ENCODE data around the gene FBH1. TPM values are rescaled to one million over a fixed set of nuclear protein-coding genes. Genes with fewer than 3 reads are reported as not detected.
"Not testable (repeated sequence)": the region's sequence is repeated elsewhere in the genome, so short reads cannot be mapped to it uniquely, and the experiment has no call there.

Gene FBH1
- polyA plus RNA-seq, 4 donors: 69.0 to 93.8 (median 80.6) TPM

DNA sequence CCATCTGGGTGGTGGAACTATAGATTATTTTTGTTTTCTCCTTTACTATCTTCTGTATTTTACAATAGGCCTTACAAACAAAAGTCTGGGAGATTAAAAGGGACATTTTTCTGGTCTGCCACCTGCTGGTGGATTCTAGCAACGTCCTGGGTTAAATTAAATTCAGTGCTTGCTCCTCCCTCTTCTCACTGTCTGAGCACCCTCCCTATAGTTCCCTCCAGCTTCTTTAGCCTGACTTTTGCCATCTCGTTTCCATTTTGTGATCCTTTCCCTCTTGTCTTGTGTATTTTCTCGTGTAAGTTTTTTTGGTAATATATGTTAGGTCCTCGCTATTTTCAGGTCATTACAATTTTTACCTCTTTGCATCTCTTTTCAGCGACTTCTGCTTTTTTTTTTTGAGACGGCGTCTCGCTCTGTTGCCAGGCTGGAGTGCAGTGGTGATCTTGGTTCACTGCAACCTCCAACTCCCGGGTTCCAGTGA is 16.5 kb upstream of the FBH1 start:
- DNase-seq (ENCODE audit: low read depth in 4 of 4, low spot score in 2 of 4): peak in 2 of 4 donors; percentile 69 to 73

DNA sequence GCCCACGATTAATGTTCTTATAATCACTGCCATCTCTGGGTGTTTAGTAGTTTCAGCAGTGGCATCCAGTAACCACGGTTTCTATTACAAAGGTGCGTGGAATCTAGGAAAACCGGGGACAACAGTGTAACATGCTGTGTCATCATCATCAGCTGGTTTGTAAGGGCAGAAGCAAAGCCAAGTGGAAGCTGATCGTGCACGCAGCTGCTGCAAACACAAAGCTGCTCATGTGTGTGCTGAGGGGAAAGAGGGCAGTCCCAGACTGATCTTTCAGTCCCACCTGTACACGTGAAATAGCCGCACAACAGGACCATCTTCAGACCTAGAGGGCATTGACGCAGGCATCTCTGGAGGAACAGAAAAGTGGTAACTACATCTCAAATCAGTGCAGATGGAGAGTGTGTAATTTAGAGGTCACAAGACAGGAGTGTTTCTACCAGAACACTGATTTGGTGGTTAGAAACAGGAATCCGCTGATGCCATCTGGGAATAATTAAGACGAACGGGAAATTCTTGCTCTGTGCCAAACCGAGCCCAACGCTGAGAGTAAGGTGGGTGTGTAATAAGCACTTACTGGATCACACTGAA is 13.8 kb upstream of the FBH1 start:
- DNase-seq (ENCODE audit: low read depth in 4 of 4, low spot score in 2 of 4): no peak

DNA sequence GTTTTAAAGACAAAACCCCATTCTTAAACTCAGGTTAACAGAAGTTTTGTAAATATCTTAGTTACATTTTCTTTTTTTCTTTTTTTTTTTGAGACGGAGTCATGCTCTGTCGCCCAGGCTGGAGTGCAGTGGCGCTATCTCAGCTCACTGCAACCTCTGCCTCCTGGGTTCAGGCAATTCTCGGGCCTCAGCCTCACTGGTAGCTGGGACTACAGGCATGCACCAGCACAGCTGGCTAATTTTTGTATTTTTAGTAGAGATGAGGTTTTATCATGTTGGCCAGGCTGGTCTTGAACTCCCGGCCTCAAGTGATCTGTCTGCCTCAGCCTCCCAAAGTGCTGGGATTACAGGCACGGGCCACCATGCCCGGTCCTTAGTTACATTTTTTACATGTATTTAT is 13.0 kb upstream of the FBH1 start:
- DNase-seq (ENCODE audit: low read depth in 4 of 4, low spot score in 2 of 4): not testable (repeated sequence)

DNA sequence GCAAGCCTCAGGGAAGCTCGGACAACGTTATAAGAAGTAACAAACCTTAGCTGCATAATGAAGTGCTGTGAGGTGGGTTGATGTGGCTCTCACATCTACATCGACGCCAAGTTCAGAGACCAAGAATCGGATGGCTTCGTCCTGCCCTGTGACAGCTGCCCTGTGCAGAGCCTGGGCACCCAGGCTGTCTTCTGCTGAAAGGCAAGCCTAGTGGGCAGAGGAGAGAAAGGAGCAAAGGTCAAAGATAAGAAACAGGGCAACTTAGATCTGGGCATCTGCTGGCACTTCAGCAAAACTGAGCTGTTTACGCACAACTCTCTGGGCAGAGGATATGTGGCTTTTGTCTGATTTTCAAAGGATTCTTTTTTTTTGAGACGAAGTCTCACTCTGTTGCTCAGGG is 7.1 kb upstream of the FBH1 start:
- DNase-seq (ENCODE audit: low read depth in 4 of 4, low spot score in 2 of 4): no peak

DNA sequence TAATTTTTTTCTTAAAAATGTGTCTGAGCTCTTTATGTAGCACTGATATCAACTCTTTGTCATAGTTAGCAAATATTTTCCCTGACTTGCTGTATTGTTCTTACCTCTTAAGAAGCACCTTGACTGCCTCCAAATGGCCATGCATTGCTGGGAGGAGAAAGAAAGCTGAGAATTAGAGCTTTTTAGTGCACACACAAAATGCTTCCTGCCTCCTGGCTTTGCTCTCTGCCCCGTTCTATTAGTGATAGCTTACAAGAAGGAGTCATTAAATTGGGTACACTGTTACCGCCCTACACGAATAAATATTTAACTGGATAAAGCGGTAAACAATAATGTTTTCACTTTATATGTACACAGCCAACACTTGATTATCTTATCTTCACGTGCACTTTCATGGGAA is 4.4 kb upstream of the FBH1 start:
- DNase-seq (ENCODE audit: low read depth in 4 of 4, low spot score in 2 of 4): no peak

DNA sequence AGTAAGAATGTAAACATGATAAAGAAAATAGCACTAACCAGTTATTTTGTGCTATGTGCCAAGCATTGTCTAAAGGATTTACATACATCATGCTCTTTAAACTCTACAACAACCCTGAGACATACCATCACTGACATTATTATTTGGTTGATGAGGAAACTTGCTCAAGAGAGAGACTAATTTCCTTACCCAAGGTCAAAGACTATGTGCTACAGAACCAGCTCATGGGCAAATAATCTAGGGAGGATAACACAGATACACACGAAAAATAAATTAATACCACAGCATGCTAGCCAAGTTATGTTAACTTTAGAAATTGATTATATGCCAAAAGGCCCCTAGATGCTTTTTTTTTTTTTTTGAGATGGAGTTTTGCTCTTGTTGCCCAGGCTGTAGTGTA is 3.0 kb upstream of the FBH1 start:
- no peak for DNase-seq (ENCODE audit: low read depth in 4 of 4, low spot score in 2 of 4)

DNA sequence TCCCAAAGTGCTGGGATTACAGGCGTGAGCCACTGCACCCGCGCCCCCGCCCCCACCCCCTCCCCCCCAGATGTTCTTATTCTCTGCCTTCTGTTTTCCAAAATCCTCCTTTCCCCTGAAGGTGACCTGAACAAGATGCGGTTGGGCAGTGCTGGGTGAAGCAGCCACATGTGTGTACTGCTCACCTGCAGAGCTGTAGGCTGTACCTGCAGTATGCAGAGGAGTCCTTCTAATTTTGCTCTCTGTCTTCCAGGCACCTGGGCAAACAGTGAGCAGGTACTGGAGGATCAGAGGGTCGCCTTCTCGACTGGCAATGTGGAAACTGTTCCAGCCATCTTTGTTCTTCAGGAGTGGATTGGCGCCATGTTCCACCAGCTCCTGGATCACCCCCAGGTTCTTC is 2.4 kb upstream of the FBH1 start:
- no peak for DNase-seq (ENCODE audit: low read depth in 4 of 4, low spot score in 2 of 4)

DNA sequence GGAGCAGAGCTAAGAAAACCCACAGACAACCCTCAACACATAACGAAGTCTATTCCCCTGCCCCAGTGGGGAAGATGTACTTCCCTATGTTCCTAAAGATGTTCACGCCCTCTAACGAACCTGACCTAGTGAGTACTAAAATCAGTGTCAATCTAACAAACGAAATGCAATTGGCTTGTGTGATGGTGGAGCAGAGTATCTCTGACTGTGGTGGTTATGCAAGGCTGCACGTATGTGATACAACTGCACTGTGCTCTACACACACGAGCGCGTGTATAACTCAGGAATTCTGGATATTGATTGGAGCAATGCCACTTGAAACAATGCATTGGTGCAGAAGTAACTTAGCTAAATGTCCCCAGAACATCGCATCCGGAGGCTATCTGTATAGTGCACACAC is 1.7 kb upstream of the FBH1 start:
- DNase-seq (ENCODE audit: low read depth in 4 of 4, low spot score in 2 of 4): no peak

DNA sequence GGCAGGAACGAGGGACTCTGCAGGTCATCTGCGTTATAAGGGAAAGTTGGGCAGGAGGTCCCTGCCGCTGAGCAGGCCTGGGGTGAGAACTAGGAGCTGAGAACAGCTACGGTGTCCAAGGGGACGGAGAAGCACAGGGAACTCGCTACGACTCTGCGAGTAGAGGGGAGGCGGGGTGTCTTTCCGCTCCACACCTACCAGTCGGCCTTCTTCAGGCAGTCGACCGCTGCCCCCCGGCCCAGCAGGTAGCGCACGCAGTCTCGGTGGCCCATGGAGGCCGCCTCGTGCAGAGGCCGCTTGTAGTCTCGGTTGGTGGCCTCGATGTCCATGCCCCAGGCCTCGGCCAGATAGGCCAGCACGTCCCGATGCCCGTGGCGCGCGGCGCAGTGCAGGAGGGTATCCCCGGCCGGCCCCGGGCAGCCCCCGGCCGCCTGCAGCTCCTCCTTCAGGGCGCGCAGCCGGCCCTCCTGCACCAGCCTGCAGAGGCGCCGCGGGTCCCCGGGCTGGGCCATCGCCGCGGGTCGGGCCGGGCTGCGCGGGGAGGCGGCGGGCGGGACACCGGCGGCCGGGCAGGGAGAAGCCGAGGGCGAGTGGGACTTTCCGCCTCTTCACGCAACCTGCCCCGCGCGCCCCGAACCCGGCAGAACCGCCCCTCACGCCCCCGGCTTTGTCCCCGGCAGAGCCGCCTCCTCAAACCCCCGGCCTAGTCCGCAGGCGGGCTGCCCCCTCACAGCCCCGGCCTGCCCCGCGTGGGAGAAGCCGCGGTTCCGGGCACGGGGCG is 1.0 kb upstream of the FBH1 start:
- no peak for DNase-seq (ENCODE audit: low read depth in 4 of 4, low spot score in 2 of 4)

DNA sequence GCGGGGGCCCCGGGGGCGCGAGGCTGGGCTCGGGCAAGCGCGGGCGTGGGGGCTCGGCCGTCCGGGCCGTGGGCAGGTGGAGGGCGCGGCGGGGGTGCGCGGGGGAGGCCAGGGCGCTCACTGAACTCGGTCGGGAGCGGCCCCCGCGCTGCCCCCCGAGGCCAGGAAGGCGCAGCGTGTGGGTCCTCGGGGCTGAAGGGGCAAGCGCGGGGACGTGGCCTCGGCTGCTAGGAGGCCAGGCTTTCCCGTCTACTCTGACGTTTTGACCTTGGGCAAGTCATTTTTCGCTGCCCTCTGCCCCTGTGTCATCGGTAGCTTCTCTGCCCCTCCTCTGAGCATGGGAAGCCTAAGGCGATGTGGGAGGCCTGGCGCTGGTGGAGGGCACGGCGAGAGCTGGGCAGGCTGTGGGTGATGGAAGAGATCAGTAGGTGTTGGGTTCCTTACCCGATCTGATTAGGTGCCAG is 441 bp downstream of the FBH1 start:
- DNase-seq (ENCODE audit: low read depth in 4 of 4, low spot score in 2 of 4): no peak

DNA sequence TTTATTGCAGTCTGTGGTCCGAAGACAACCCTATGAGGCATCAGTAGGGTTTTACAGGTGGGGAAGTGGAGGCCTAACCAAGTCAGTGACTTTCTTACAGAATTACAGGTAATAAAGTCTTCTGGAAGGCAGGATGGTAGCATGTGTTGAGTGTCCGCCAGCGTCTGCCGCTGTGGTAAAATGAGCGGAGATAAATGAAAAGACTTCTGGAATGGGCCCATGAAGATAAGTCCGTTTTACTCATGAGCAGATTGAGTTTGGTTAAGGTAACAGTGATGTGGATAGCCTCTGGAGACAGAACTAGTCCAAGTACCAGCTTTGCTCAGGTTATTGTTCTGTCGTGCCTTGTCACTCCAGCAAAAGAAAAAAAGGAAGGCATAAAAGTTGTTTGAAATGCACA is 966 bp downstream of the FBH1 start:
- DNase-seq (ENCODE audit: low read depth in 4 of 4, low spot score in 2 of 4): no peak

DNA sequence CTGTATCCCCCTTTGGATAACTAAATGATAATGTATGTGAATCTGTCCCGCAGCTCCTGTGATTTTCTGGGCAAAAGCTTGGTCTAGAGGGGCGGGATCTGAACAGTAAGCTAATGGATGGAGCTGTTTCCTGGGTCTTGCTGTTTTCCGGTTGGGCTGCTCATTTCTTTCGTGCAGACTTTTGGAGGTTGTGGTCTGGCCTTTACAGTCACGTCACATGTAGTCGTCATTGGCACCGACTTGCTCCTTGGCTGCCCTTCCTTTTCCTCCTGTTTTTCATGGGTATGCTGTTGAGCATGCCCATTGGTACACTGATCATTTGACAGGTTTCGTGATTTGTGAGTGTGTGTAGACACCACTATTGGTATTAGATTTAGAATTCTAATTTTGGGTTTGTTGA is 2.0 kb downstream of the FBH1 start:
- no peak for DNase-seq (ENCODE audit: low read depth in 4 of 4, low spot score in 2 of 4)

DNA sequence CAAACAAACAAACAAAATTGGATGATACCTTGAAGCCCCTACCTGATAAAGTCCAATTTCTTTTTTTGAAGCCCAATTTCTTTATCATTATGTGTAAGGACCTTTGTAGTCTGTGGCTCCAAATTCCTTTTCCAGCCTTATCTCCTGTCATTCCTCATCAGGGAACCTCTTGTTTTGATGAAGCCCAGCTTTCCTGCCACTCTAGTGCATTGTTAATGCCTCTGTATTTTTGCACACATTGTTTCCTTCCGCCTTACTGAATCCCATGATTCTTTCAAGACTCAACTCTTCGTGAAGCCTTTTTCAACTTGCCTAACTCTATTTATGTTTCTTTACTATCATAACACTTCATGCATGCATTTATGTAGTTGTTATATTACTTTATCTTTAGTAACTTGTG is 3.3 kb downstream of the FBH1 start:
- DNase-seq (ENCODE audit: low read depth in 4 of 4, low spot score in 2 of 4): no peak

DNA sequence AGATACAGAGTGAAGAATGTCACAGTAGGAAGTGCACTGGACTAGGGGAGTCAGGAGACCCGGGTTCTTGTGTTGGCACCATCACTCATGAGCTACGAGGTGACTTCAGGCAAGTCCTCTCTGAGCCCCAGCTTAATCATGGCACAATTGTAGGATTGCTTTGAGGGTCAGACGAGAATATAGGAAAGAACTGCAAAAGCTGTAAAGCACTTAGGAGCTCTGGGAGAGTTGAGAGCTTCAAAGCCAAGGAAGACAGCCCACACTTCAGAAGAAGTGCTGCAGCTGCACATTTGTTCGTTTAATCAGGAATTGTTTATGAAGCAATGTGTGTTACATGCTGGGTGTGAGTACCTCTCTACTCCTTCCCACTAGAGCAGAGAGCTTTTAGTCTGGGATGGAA is 4.4 kb downstream of the FBH1 start:
- no peak for DNase-seq (ENCODE audit: low read depth in 4 of 4, low spot score in 2 of 4)

DNA sequence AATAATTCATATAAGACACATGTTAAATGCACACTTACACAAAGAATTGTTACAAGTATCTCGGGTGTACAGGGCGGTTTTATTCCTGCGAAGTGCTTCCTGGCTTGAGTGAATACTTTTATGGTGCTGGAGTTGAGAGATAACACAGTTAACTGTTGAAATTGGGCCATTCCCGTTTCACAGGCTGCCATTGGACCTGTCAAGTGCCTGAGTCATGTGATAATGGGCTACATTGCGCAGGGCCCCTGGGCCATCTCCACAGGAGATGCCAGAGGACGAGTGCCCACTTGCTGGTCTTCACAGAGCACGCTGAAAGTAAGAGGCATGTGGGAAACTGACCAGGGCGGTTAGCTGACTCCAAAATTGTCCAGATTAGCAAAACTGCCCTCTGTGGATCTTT is 4.8 kb downstream of the FBH1 start:
- no peak for DNase-seq (ENCODE audit: low read depth in 4 of 4, low spot score in 2 of 4)

DNA sequence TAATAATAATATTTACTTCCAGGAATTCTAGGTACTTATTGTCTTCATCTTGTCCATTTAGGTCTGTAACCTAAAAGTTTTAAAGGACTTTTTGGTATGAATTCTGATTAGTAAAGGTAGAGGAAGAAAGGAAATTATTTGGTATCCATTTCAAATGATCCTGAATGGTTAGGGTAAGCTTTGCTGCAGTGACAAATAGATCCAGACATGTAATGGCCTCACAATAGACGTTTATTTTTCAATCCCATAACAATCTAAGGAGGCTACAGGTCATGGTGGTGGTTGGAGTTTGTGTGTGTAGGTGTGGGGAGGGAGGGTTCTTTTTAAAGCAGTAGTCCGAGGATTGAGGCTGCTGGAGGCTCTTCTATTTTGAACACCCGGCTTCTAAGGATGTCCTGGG is 5.3 kb downstream of the FBH1 start:
- no peak for DNase-seq (ENCODE audit: low read depth in 4 of 4, low spot score in 2 of 4)

DNA sequence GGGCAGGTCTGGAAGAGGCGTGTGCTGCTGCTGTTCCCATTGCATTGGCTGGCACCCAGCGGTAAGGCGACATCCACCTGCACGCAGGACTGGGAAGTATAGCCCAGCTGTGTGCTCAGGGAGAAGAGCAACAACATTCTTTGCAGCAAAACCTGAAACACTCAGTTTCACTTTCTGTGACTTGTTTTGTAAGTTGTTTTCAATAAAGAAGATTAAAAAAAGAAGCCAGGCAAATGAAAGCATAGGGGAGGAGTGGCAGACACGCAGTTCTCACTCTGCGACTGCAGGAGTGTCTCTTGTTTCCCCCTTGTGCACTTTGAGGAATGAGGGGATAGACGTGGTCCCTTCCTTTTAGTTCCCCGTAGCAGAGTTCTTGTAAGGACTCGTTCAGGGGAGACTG is 5.8 kb downstream of the FBH1 start:
- DNase-seq (ENCODE audit: low read depth in 4 of 4, low spot score in 2 of 4): no peak

DNA sequence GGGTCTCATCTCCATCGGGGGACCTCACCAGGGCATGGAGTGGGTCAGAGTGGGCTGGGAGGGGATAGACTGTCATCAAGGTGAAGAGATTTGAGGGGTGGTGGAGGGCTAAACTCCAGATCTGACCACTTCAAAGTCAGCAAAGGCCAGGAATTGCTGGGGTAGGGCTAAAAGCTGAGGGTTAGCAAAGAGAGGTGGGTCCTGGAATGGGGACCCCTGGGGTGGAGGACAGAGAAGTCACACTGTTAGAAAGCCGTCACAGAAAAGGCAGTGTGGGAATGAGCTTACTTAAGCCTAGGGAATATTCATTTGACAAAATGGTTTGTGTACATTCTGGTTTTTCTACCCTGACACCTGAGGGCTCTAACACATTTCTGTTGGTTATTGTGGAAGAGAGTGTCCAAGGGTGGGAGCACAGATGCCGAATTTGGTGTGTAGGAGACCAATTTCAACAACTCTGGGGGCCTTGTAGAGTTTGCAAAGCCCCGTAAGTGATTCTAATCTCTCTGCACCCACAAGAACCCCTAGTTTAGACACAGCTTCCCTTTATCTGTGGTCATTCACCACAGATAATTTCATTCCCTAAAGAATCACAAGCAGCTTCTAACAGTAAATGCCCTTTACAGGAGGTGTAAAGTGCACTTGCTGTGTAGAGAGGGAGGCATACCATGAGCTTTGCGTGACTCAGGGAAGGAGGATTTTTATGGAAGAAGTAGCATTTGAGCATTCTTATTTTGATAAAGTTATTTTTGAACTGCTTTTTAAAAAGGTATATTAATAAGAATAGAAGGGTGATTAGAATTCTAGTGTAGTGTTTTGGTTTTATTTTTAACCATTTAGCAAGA is 6.4 kb downstream of the FBH1 start:
- DNase-seq (ENCODE audit: low read depth in 4 of 4, low spot score in 2 of 4): no peak

DNA sequence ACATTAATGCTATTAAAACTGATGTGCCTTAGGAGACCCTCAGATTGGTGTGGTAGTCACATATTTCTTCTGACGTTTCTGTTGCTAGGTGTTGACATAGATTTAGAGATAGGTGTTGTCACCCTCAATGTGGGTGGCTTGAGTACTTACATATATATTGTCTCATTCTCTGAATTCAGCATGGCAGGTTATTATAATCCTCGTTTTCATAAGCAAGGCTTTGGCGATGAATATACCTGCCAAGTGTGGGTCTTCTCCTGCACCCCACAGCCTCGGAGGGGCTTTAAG is 7.0 kb downstream of the FBH1 start:
- no peak for DNase-seq (ENCODE audit: low read depth in 4 of 4, low spot score in 2 of 4)

DNA sequence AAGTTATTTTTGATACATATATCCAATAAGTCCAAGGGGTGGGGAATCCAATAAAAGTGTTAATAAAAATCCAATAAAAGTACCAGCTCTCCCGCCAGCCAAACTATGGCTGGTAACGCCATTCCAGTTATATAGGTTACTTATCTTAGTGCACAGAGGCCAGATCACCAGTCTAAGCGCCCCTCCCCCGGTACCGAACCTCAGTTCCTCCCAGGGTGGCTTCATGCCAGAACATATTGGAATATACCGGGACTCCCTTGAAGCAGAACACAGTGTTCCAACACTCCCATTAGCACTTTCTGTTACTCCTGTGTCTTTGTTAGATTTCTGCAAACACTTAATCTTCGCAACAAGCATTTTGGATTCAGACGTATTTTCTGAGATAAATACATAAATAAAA is 7.5 kb downstream of the FBH1 start:
- DNase-seq (ENCODE audit: low read depth in 4 of 4, low spot score in 2 of 4): no peak

DNA sequence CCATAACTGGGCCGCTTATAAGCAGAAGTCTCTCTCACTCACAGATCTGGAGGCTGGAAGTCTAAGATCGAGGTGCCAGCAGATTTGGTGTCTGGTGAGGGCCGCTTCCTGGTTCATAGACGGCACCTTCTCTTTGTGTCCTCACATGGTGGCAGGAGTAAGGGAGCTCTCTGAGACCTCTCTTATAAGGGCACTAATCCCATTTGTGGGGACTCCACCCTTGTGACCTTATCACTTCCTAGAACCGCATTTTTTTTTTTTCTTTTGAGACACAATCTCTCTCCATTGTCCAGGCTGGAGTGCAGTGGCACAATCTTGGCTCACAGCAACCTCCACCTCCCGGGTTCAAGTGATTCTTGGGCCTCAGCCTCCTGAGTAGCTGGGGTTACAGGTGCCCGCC is 8.1 kb downstream of the FBH1 start:
- no peak for DNase-seq (ENCODE audit: low read depth in 4 of 4, low spot score in 2 of 4)

DNA sequence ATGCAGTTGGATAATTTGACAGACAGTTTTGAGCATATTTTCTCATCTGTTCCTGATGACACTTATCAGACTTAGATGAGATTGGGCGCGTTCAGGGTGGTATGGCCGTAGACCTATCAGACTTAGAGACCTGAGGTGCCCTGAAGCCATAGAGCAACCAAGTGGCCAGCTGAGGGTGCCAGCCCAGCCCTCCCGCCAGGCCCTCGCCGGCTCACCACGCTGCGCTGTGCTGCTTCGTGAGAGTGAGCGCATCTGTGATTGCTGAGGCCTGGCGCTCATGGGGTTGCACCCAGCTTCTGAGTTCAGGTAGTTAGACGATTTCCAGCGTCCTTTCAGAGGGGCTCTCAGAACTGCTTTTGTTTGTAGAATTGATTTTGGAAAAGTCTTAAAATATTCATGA is 10.2 kb downstream of the FBH1 start:
- DNase-seq (ENCODE audit: low read depth in 4 of 4, low spot score in 2 of 4): no peak

Measured in left renal cortex interstitium (tissue), 4 donors.